GM23338 (cell line): ENCODE results near the gene STRN3.

Experiments used
- CREB1 ChIP-seq: fragments of 250-450 bp; sonication (Bioruptor Pico); IDR thresholded peaks from 2 replicates; pipeline ENCODE4 v1.5.0; 2020; ENCODE audit warnings: low read depth, mild to moderate bottlenecking, moderate library complexity
- CTCF ChIP-seq, 2 experiments: fragments of 200-600 bp in 1 of 2; sonication (generic) in 1 of 2; conservative IDR thresholded peaks; 2 replicates each; pipeline versions ENCODE4 v1.5.1 to v1.6.1; 2016 to 2017; ENCODE audit warnings: antibody characterized with exemption in 2 of 2, low read depth in 2 of 2, mild to moderate bottlenecking in 2 of 2, moderate library complexity in 1 of 2
- ETS1 ChIP-seq: IDR thresholded peaks from 2 replicates; pipeline ENCODE4 v1.6.1; 2016; ENCODE audit warnings: antibody characterized with exemption
- EZH2 ChIP-seq: fragments of 200-600 bp; sonication (generic); IDR thresholded peaks from one replicate; pipeline ENCODE4 v1.8.0; 2017; ENCODE audit warnings: antibody characterized with exemption, mild to moderate bottlenecking, low read depth; ENCODE audit not compliant: unreplicated experiment
- EZH2phosphoT487 ChIP-seq: fragments of 200-600 bp; sonication (generic); IDR thresholded peaks from one replicate; pipeline ENCODE4 v1.8.1; 2018; ENCODE audit warnings: antibody characterized with exemption; ENCODE audit not compliant: unreplicated experiment
- JUNB ChIP-seq: IDR thresholded peaks from one replicate; pipeline ENCODE4 v1.6.1; 2016; ENCODE audit warnings: antibody characterized with exemption; ENCODE audit not compliant: unreplicated experiment
- NANOG ChIP-seq: IDR thresholded peaks from 2 replicates; pipeline ENCODE4 v1.6.1; 2016; ENCODE audit warnings: antibody characterized with exemption, borderline replicate concordance
- POLR2AphosphoS5 ChIP-seq: IDR thresholded peaks from 2 replicates; pipeline ENCODE4 v1.6.1; 2016; ENCODE audit warnings: antibody characterized with exemption, low read depth
- REST ChIP-seq: IDR thresholded peaks from one replicate; pipeline ENCODE4 v1.6.1; 2018; ENCODE audit warnings: antibody characterized with exemption; ENCODE audit not compliant: unreplicated experiment
- STAT1 ChIP-seq: IDR thresholded peaks from one replicate; pipeline ENCODE4 v1.6.1; 2016; ENCODE audit warnings: antibody characterized with exemption; ENCODE audit not compliant: unreplicated experiment
- ZNF114 ChIP-seq: fragments of 250-450 bp; sonication (Bioruptor Pico); IDR thresholded peaks from 2 replicates; pipeline ENCODE4 v1.5.0; 2020; ENCODE audit warnings: mild to moderate bottlenecking, moderate library complexity
- ZNF331 ChIP-seq: fragments of 250-450 bp; sonication (Bioruptor Pico); IDR thresholded peaks from 2 replicates; pipeline ENCODE4 v1.5.0; 2020; ENCODE audit warnings: low read depth, mild to moderate bottlenecking, moderate library complexity
- ZNF462 ChIP-seq: fragments of 250-450 bp; sonication (Bioruptor Pico); IDR thresholded peaks from 2 replicates; pipeline ENCODE4 v1.5.0; 2020; ENCODE audit warnings: mild to moderate bottlenecking, moderate library complexity

GRCh38 chr14:30914812-30915211 lies 111.4 kb downstream of the STRN3 start:
- no peak for TF ChIP-seq CTCF (conservative IDR thresholded peaks at IDR 0.05; ENCODE audit: low read depth in 2 of 2)
- no peak for TF ChIP-seq EZH2
- TF ChIP-seq CREB1 (CRISPR knock-in tag): no peak
- TF ChIP-seq REST: no peak
- TF ChIP-seq EZH2phosphoT487: no peak
- TF ChIP-seq POLR2AphosphoS5: no peak
- TF ChIP-seq ZNF114: no peak
- no peak for TF ChIP-seq JUNB
- no peak for TF ChIP-seq ZNF331 (CRISPR knock-in tag)
- no peak for TF ChIP-seq ETS1
- TF ChIP-seq STAT1: no peak
- no peak for TF ChIP-seq NANOG
- TF ChIP-seq ZNF462: no peak
